Bronchial epithelial cell (primary cell): Measurements from ENCODE around the gene TMEM272. TPM values are rescaled to one million over a fixed set of nuclear protein-coding genes. Genes with fewer than 3 reads are reported as not detected.
"Not testable (repeated sequence)": the region's sequence is repeated elsewhere in the genome, so short reads cannot be mapped to it uniquely, and the experiment has no call there.

Experiments used
- DNase-seq: peaks from one replicate; pipeline ENCODE4 v3.0.0-alpha.2; 2010; ENCODE audit warnings: low read depth
- FAIRE-seq: peaks from 2 replicates; lab custom pipeline; 2011; peaks lifted over from hg19 to GRCh38; lab: Jason Lieb, UNC
- H3K27me3 ChIP-seq: 2 replicates; pipeline ENCODE4 v1.5.1; 2011; ENCODE audit warnings: low read length; ENCODE audit not compliant: control insufficient read depth, insufficient read depth
- H3K36me3 ChIP-seq: 2 replicates; pipeline ENCODE4 v1.5.1; 2011; ENCODE audit warnings: low read length; ENCODE audit not compliant: control insufficient read depth, insufficient read depth
- H3K4me3 ChIP-seq: 2 replicates; pipeline ENCODE4 v1.5.1; 2011; ENCODE audit warnings: mild to moderate bottlenecking, low read depth, low read length, control low read depth
- total RNA-seq: library from RNA; depleted of rRNA; stranded (reverse); fragments of >200 nt; gene quantifications from 2 replicates; pipeline ENCODE4 v1.2.1, GENCODE V29; 2014
- TF ChIP-seq, protein P1 (sequence below): IDR thresholded peaks from 2 replicates; pipeline ENCODE4 v1.5.1; 2011; ENCODE audit warnings: mild to moderate bottlenecking, moderate library complexity, low read length, control low read depth, inconsistent platforms; ENCODE audit not compliant: insufficient read depth, severe bottlenecking

Gene TMEM272
- total RNA-seq, 1 donor from 2014 or later = not detected

GRCh38 chr13:51828730-51829567 is 16.0 kb downstream of the TMEM272 start:
- peak; percentile 58 for FAIRE-seq

GRCh38 chr13:51827254-51827653 is 17.7 kb downstream of the TMEM272 start:
- Histone ChIP-seq H3K36me3 (no peaks in the 10 kb centered on the region), H3K27me3 (peaks cover 2% of the 10 kb centered on the region), H3K4me3 (no peak overlapping the region)
- TF ChIP-seq, protein P1, sequence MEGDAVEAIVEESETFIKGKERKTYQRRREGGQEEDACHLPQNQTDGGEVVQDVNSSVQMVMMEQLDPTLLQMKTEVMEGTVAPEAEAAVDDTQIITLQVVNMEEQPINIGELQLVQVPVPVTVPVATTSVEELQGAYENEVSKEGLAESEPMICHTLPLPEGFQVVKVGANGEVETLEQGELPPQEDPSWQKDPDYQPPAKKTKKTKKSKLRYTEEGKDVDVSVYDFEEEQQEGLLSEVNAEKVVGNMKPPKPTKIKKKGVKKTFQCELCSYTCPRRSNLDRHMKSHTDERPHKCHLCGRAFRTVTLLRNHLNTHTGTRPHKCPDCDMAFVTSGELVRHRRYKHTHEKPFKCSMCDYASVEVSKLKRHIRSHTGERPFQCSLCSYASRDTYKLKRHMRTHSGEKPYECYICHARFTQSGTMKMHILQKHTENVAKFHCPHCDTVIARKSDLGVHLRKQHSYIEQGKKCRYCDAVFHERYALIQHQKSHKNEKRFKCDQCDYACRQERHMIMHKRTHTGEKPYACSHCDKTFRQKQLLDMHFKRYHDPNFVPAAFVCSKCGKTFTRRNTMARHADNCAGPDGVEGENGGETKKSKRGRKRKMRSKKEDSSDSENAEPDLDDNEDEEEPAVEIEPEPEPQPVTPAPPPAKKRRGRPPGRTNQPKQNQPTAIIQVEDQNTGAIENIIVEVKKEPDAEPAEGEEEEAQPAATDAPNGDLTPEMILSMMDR = no peak
- DNase-seq (no peak), FAIRE-seq (no peak)

More at GRCh38 chr13:51828730-51829567, 16.0 kb downstream of the TMEM272 start:
- Histone ChIP-seq H3K4me3 (no peak overlapping the region), H3K36me3 (no peaks in the 10 kb centered on the region), H3K27me3 (peaks cover 4% of the 10 kb centered on the region)
- no peak for DNase-seq
- TF ChIP-seq, protein P1 = no peak

DNA sequence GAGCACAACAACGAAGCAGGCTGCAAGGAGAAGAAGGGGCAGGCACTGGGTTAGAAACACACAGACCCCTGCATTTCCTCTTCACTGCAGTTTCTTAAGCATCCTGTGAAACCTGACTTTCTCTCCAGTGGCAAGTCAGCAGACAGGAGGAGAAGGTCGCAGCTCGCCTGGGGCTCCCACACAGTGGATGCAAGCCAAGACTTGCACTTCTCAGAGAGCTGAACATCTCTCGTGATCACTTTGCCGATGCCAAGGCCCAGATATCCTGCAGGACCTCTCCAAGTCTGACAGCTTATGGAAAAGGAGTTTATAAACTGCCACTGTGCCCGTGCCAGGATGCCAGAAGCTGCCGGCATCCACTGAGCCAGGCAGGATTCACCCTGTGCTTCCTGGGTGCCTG is 18.4 kb downstream of the TMEM272 start:
- DNase-seq = peak; percentile 46
- no peaks in the 10 kb centered on the region for H3K36me3 ChIP-seq
- no peak overlapping the region for H3K4me3 ChIP-seq
- TF ChIP-seq, protein P1 = no peak
- no peak for FAIRE-seq
- H3K27me3 ChIP-seq = peaks cover 2% of the 10 kb centered on the region

- no peak for FAIRE-seq
- Histone ChIP-seq H3K27me3 (peaks cover 4% of the 10 kb centered on the region), H3K4me3 (no peak overlapping the region), H3K36me3 (no peaks in the 10 kb centered on the region)
- no peak for DNase-seq
- TF ChIP-seq, protein P1 = no peak
Measured at GRCh38 chr13:51825681-51826254, 19.2 kb downstream of the TMEM272 start.

DNA sequence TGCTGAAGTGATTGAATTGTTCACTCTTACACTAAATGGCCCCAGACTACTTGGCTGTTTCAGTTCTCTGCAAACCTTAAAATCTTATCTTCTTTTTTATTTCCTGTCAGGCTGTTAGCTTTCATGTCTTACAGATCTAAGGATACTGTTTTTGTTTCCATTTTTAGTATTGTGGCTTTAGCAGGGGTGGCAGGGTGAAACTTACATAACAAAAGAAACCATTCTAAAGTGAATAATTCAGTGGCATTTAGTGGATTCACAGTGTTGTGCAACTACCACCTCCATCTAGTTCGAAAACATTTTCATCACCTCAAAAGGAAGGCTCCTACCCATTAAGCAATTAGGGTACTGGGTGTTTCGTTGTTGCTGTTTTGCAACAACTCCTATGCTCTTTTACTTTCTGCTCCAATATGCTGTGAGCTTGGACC is 19.8 kb downstream of the TMEM272 start:
- Histone ChIP-seq H3K4me3 (no peak overlapping the region), H3K27me3 (peaks cover 4% of the 10 kb centered on the region), H3K36me3 (no peaks in the 10 kb centered on the region)
- DNase-seq (no peak), FAIRE-seq (no peak)
- TF ChIP-seq, protein P1 = no peak

- not testable (repeated sequence) for H3K27me3 ChIP-seq
Measured at GRCh38 chr13:51824712-51825111, 20.3 kb downstream of the TMEM272 start.

More at GRCh38 chr13:51824712-51825111, 20.3 kb downstream of the TMEM272 start:
- FAIRE-seq, DNase-seq, H3K4me3 ChIP-seq, H3K36me3 ChIP-seq: not testable (repeated sequence)
